ENCODE measurements around the gene CBFB. TPM values are rescaled to one million over a fixed set of nuclear protein-coding genes. Genes with fewer than 3 reads are reported as not detected.

Gene CBFB
- total RNA-seq, 3 donors from 2014 or later (not counting 1 experiment from before 2014, with no cell fraction given): 96.1 to 102 (median 97.2) TPM

GRCh38 chr16:67025210-67025550 lies 3.8 kb upstream of the CBFB start:
- intact Hi-C loops (cut with micrococcal nuclease): no loop called here
- Histone ChIP-seq H3K27me3 (ENCODE audit: control insufficient read depth, insufficient read depth, low read length) (no peaks in the 10 kb centered on the region), H3K4me1 (ENCODE audit: control insufficient read depth, insufficient read depth, low read length) (peaks cover 11% of the 10 kb centered on the region), H3K9me3 (ENCODE audit: control insufficient read depth, insufficient read depth, low read length) (no peaks in the 10 kb centered on the region), H3K4me3 (ENCODE audit: low read length) (no peak overlapping the region), H3K36me3 (ENCODE audit: control insufficient read depth, insufficient read depth, low read length) (no peaks in the 10 kb centered on the region), H3K27ac (ENCODE audit: low read length) (no peak overlapping the region)
- no peak for ATAC-seq
- H3K27me3 Mint-ChIP-seq (ENCODE audit: low read depth in 2 of 2): peaks cover 0 to 3% of the 10 kb centered on the region in 2 donors
- no peak for TF ChIP-seq CTCF (IDR thresholded peaks at IDR 0.05)
- H3K36me3 Mint-ChIP-seq: no peaks in the 10 kb centered on the region
- no peak overlapping the region for H3K27ac Mint-ChIP-seq
- no peak overlapping the region for H3K4me3 Mint-ChIP-seq
- no peak for DNase-seq
- no peaks in the 10 kb centered on the region for H3K9me3 Mint-ChIP-seq
- peaks cover 3 to 6% of the 10 kb centered on the region in 2 donors for H3K4me1 Mint-ChIP-seq

GRCh38 chr16:67026570-67026969 lies 2.4 kb upstream of the CBFB start:
- Histone ChIP-seq H3K27ac (ENCODE audit: low read length) (no peak overlapping the region), H3K27me3 (ENCODE audit: control insufficient read depth, insufficient read depth, low read length) (no peaks in the 10 kb centered on the region), H3K36me3 (ENCODE audit: control insufficient read depth, insufficient read depth, low read length) (peaks cover 2% of the 10 kb centered on the region), H3K9me3 (ENCODE audit: control insufficient read depth, insufficient read depth, low read length) (no peaks in the 10 kb centered on the region), H3K4me1 (ENCODE audit: control insufficient read depth, insufficient read depth, low read length) (peaks cover 18% of the 10 kb centered on the region), H3K4me3 (ENCODE audit: low read length) (no peak overlapping the region)
- intact Hi-C loops (cut with micrococcal nuclease): no loop called here
- H3K27me3 Mint-ChIP-seq (ENCODE audit: low read depth in 2 of 2): no peaks in the 10 kb centered on the region
- no peak overlapping the region for H3K27ac Mint-ChIP-seq
- peaks cover 11 to 12% of the 10 kb centered on the region in 2 donors for H3K4me1 Mint-ChIP-seq
- 99% methylated on average over 4 of the region's 4 CpGs for WGBS (ENCODE audit: insufficient coverage)
- DNase-seq (no peak), ATAC-seq (no peak)
- no peaks in the 10 kb centered on the region for H3K36me3 Mint-ChIP-seq
- no peaks in the 10 kb centered on the region for H3K9me3 Mint-ChIP-seq
- H3K4me3 Mint-ChIP-seq: no peak overlapping the region
- TF ChIP-seq CTCF (IDR thresholded peaks at IDR 0.05): no peak

GRCh38 chr16:67027046-67027445 lies 1.9 kb upstream of the CBFB start:
- TF ChIP-seq CTCF (IDR thresholded peaks at IDR 0.05): no peak
- Histone ChIP-seq H3K4me3 (ENCODE audit: low read length) (no peak overlapping the region), H3K27me3 (ENCODE audit: control insufficient read depth, insufficient read depth, low read length) (no peaks in the 10 kb centered on the region), H3K27ac (ENCODE audit: low read length) (no peak overlapping the region), H3K9me3 (ENCODE audit: control insufficient read depth, insufficient read depth, low read length) (no peaks in the 10 kb centered on the region), H3K4me1 (ENCODE audit: control insufficient read depth, insufficient read depth, low read length) (peaks cover 18% of the 10 kb centered on the region), H3K36me3 (ENCODE audit: control insufficient read depth, insufficient read depth, low read length) (peaks cover 2% of the 10 kb centered on the region)
- intact Hi-C loops (cut with micrococcal nuclease): no loop called here
- Mint-ChIP-seq H3K9me3 (no peaks in the 10 kb centered on the region), H3K27me3 (ENCODE audit: low read depth in 2 of 2) (no peaks in the 10 kb centered on the region), H3K36me3 (no peaks in the 10 kb centered on the region), H3K4me3 (no peak overlapping the region), H3K4me1 (peaks cover 15 to 17% of the 10 kb centered on the region in 2 donors), H3K27ac (no peak overlapping the region)
- WGBS (ENCODE audit: insufficient coverage): 88% methylated on average over 6 of the region's 6 CpGs
- DNase-seq (no peak), ATAC-seq (no peak)

GRCh38 chr16:67028167-67028695 lies 718 bp upstream of the CBFB start:
- H3K36me3 ChIP-seq (ENCODE audit: control insufficient read depth, insufficient read depth, low read length): peaks cover 2% of the 10 kb centered on the region
- ATAC-seq (no peak), DNase-seq (no peak)
- no peak for TF ChIP-seq CTCF (IDR thresholded peaks at IDR 0.05)
- H3K27ac ChIP-seq (ENCODE audit: low read length): peak overlapping the region; percentile 96
- H3K4me1 ChIP-seq (ENCODE audit: control insufficient read depth, insufficient read depth, low read length): peaks cover 18% of the 10 kb centered on the region
- intact Hi-C loops (cut with micrococcal nuclease): loop anchor here (1.0 kb wide), 1 partner anchor 81 kb away; the partner anchor contains the start of gene PHAF1
- no peaks in the 10 kb centered on the region for H3K27me3 Mint-ChIP-seq (ENCODE audit: low read depth in 2 of 2)
- H3K9me3 Mint-ChIP-seq: no peaks in the 10 kb centered on the region
- H3K4me3 ChIP-seq (ENCODE audit: low read length): peak overlapping the region; percentile 55
- H3K27me3 ChIP-seq (ENCODE audit: control insufficient read depth, insufficient read depth, low read length): no peaks in the 10 kb centered on the region
- no peaks in the 10 kb centered on the region for H3K9me3 ChIP-seq (ENCODE audit: control insufficient read depth, insufficient read depth, low read length)
- 39% methylated on average over 7 of the region's 10 CpGs for WGBS (ENCODE audit: insufficient coverage)
- peak overlapping the region; percentile 87 for H3K4me3 Mint-ChIP-seq
- H3K4me1 Mint-ChIP-seq: peaks cover 20 to 27% of the 10 kb centered on the region in 2 donors
- peak overlapping the region; percentile 89 for H3K27ac Mint-ChIP-seq
- H3K36me3 Mint-ChIP-seq: no peaks in the 10 kb centered on the region
